ENCODE measurements around the gene SNX33. TPM values are rescaled to one million over a fixed set of nuclear protein-coding genes. Genes with fewer than 3 reads are reported as not detected.

Gene SNX33
- total and polyA plus RNA-seq, 2 experiments from 2014 or later: 6.2 to 21.2 TPM

DNA sequence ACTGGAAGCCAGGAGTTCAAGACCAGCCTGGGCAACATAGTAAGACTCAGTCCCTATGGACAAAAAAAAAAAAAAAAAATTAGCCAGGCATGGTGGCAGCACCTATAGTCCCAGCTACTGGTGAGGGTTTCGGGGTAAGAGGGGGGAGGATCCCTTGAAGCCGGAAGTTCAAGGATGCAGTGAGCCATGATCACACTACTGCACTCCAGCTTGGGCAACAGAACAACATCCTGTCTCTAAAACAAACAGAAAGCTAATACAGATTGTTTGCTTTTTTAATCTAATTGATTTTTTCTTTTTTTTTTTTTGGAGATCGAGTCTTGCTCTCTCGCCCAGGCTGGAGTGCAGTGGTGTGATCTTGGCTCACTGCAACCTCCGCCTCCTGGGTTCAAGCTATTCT is 6.1 kb upstream of the SNX33 start:
- Histone ChIP-seq H3K36me3 (ENCODE audit: insufficient read depth) (no peaks in the 10 kb centered on the region), H3K27me3 (ENCODE audit: insufficient read depth) (peaks cover 11% of the 10 kb centered on the region), H3K79me2 (replicated peaks; ENCODE audit: insufficient read depth) (peaks cover 34% of the 10 kb centered on the region), H3K4me2 (no peak overlapping the region), H2AFZ (no peak overlapping the region), H3K4me3 (no peak overlapping the region), H4K20me1 (replicated peaks; ENCODE audit: insufficient read depth) (peaks cover 26% of the 10 kb centered on the region), H3K9me2 (ENCODE audit: insufficient read depth) (no peaks in the 10 kb centered on the region), H3F3A (replicated peaks; ENCODE audit: low read depth) (peaks cover 30% of the 10 kb centered on the region), H3K4me1 (ENCODE audit: insufficient read depth) (peaks cover 25% of the 10 kb centered on the region), H3K27ac (ENCODE audit: low read depth) (no peak overlapping the region)
- Mint-ChIP-seq H3K27me3 (ENCODE audit: insufficient read depth, low read depth, poor library complexity) (peaks cover 26% of the 10 kb centered on the region), H3K36me3 (ENCODE audit: low read depth) (peaks cover 14% of the 10 kb centered on the region), H3K4me3 (no peak overlapping the region), H3K4me1 (peaks cover 31% of the 10 kb centered on the region), H3K9me3 (no peaks in the 10 kb centered on the region; the same call in 1 of the 3 replicates), H3K27ac (no peak overlapping the region)
- ATAC-seq: no peak
- TF ChIP-seq CREB1 (CRISPR knock-in tag; IDR thresholded peaks at IDR 0.05; ENCODE audit: low read depth) (no peak), EZH2 (IDR thresholded peaks at IDR 0.05; ENCODE audit: low read depth, unreplicated experiment) (no peak), NANOG (IDR thresholded peaks at IDR 0.05; ENCODE audit: borderline replicate concordance) (no peak), POLR2AphosphoS5 (IDR thresholded peaks at IDR 0.05; ENCODE audit: low read depth) (no peak), JUNB (IDR thresholded peaks at IDR 0.05; ENCODE audit: unreplicated experiment) (no peak), ZNF331 (CRISPR knock-in tag; IDR thresholded peaks at IDR 0.05; ENCODE audit: low read depth) (no peak), ZNF114 (CRISPR knock-in tag; IDR thresholded peaks at IDR 0.05) (no peak), STAT1 (IDR thresholded peaks at IDR 0.05; ENCODE audit: unreplicated experiment) (no peak), EZH2phosphoT487 (IDR thresholded peaks at IDR 0.05; ENCODE audit: unreplicated experiment) (no peak)
- TF ChIP-seq, protein P1, sequence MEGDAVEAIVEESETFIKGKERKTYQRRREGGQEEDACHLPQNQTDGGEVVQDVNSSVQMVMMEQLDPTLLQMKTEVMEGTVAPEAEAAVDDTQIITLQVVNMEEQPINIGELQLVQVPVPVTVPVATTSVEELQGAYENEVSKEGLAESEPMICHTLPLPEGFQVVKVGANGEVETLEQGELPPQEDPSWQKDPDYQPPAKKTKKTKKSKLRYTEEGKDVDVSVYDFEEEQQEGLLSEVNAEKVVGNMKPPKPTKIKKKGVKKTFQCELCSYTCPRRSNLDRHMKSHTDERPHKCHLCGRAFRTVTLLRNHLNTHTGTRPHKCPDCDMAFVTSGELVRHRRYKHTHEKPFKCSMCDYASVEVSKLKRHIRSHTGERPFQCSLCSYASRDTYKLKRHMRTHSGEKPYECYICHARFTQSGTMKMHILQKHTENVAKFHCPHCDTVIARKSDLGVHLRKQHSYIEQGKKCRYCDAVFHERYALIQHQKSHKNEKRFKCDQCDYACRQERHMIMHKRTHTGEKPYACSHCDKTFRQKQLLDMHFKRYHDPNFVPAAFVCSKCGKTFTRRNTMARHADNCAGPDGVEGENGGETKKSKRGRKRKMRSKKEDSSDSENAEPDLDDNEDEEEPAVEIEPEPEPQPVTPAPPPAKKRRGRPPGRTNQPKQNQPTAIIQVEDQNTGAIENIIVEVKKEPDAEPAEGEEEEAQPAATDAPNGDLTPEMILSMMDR (conservative IDR thresholded peaks at IDR 0.05; ENCODE audit: low read depth in 2 of 2): no peak
- TF ChIP-seq, protein P2, sequence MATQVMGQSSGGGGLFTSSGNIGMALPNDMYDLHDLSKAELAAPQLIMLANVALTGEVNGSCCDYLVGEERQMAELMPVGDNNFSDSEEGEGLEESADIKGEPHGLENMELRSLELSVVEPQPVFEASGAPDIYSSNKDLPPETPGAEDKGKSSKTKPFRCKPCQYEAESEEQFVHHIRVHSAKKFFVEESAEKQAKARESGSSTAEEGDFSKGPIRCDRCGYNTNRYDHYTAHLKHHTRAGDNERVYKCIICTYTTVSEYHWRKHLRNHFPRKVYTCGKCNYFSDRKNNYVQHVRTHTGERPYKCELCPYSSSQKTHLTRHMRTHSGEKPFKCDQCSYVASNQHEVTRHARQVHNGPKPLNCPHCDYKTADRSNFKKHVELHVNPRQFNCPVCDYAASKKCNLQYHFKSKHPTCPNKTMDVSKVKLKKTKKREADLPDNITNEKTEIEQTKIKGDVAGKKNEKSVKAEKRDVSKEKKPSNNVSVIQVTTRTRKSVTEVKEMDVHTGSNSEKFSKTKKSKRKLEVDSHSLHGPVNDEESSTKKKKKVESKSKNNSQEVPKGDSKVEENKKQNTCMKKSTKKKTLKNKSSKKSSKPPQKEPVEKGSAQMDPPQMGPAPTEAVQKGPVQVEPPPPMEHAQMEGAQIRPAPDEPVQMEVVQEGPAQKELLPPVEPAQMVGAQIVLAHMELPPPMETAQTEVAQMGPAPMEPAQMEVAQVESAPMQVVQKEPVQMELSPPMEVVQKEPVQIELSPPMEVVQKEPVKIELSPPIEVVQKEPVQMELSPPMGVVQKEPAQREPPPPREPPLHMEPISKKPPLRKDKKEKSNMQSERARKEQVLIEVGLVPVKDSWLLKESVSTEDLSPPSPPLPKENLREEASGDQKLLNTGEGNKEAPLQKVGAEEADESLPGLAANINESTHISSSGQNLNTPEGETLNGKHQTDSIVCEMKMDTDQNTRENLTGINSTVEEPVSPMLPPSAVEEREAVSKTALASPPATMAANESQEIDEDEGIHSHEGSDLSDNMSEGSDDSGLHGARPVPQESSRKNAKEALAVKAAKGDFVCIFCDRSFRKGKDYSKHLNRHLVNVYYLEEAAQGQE (IDR thresholded peaks at IDR 0.05; ENCODE audit: unreplicated experiment): no peak
- TF ChIP-seq, protein P3, sequence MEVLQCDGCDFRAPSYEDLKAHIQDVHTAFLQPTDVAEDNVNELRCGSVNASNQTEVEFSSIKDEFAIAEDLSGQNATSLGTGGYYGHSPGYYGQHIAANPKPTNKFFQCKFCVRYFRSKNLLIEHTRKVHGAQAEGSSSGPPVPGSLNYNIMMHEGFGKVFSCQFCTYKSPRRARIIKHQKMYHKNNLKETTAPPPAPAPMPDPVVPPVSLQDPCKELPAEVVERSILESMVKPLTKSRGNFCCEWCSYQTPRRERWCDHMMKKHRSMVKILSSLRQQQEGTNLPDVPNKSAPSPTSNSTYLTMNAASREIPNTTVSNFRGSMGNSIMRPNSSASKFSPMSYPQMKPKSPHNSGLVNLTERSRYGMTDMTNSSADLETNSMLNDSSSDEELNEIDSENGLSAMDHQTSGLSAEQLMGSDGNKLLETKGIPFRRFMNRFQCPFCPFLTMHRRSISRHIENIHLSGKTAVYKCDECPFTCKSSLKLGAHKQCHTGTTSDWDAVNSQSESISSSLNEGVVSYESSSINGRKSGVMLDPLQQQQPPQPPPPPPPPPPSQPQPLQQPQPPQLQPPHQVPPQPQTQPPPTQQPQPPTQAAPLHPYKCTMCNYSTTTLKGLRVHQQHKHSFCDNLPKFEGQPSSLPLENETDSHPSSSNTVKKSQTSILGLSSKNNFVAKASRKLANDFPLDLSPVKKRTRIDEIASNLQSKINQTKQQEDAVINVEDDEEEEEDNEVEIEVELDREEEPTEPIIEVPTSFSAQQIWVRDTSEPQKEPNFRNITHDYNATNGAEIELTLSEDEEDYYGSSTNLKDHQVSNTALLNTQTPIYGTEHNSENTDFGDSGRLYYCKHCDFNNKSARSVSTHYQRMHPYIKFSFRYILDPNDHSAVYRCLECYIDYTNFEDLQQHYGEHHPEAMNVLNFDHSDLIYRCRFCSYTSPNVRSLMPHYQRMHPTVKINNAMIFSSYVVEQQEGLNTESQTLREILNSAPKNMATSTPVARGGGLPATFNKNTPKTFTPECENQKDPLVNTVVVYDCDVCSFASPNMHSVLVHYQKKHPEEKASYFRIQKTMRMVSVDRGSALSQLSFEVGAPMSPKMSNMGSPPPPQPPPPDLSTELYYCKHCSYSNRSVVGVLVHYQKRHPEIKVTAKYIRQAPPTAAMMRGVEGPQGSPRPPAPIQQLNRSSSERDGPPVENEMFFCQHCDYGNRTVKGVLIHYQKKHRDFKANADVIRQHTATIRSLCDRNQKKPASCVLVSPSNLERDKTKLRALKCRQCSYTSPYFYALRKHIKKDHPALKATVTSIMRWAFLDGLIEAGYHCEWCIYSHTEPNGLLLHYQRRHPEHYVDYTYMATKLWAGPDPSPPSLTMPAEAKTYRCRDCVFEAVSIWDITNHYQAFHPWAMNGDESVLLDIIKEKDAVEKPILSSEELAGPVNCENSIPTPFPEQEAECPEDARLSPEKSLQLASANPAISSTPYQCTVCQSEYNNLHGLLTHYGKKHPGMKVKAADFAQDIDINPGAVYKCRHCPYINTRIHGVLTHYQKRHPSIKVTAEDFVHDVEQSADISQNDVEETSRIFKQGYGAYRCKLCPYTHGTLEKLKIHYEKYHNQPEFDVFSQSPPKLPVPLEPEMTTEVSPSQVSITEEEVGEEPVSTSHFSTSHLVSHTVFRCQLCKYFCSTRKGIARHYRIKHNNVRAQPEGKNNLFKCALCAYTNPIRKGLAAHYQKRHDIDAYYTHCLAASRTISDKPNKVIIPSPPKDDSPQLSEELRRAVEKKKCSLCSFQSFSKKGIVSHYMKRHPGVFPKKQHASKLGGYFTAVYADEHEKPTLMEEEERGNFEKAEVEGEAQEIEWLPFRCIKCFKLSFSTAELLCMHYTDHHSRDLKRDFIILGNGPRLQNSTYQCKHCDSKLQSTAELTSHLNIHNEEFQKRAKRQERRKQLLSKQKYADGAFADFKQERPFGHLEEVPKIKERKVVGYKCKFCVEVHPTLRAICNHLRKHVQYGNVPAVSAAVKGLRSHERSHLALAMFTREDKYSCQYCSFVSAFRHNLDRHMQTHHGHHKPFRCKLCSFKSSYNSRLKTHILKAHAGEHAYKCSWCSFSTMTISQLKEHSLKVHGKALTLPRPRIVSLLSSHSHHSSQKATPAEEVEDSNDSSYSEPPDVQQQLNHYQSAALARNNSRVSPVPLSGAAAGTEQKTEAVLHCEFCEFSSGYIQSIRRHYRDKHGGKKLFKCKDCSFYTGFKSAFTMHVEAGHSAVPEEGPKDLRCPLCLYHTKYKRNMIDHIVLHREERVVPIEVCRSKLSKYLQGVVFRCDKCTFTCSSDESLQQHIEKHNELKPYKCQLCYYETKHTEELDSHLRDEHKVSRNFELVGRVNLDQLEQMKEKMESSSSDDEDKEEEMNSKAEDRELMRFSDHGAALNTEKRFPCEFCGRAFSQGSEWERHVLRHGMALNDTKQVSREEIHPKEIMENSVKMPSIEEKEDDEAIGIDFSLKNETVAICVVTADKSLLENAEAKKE (CRISPR knock-in tag; IDR thresholded peaks at IDR 0.05): no peak
- TF ChIP-seq, protein P4, sequence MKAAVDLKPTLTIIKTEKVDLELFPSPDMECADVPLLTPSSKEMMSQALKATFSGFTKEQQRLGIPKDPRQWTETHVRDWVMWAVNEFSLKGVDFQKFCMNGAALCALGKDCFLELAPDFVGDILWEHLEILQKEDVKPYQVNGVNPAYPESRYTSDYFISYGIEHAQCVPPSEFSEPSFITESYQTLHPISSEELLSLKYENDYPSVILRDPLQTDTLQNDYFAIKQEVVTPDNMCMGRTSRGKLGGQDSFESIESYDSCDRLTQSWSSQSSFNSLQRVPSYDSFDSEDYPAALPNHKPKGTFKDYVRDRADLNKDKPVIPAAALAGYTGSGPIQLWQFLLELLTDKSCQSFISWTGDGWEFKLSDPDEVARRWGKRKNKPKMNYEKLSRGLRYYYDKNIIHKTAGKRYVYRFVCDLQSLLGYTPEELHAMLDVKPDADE (IDR thresholded peaks at IDR 0.05): no peak
- DNase-seq (ENCODE audit: low spot score): no peak
